ENCODE data around the gene C1orf116.

Gene C1orf116

GRCh38 chr1:207032528-207033017 is at the start of gene C1orf116:
TSS of gene C1orf116 (minus strand) at chr1:207032756. CDS start at chr1:207027598, 5,158 bp downstream.
- peak within 1 kb of the TSS; percentile 28; the same call in 1 of the 2 replicates for H3K9ac ChIP-seq (ENCODE audit: low read depth, low read length)
- H3K4me1 ChIP-seq (ENCODE audit: insufficient read depth, low read length): peaks cover 25% of the 10 kb centered on the region
- H3K9me3 ChIP-seq (ENCODE audit: control insufficient read depth, insufficient read depth, low read length): no peaks in the 10 kb centered on the region
- no peaks in the 10 kb centered on the region for H3K36me3 ChIP-seq (ENCODE audit: insufficient read depth, low read length)

- Histone ChIP-seq H3K9ac (ENCODE audit: low read depth, low read length) (no peak overlapping the region), H3K4me1 (ENCODE audit: insufficient read depth, low read length) (peaks cover 9% of the 10 kb centered on the region), H3K36me3 (ENCODE audit: insufficient read depth, low read length) (no peaks in the 10 kb centered on the region), H3K9me3 (ENCODE audit: control insufficient read depth, insufficient read depth, low read length) (no peaks in the 10 kb centered on the region)
Measured at GRCh38 chr1:207081806-207082205, 49.2 kb upstream of the C1orf116 start.

DNA sequence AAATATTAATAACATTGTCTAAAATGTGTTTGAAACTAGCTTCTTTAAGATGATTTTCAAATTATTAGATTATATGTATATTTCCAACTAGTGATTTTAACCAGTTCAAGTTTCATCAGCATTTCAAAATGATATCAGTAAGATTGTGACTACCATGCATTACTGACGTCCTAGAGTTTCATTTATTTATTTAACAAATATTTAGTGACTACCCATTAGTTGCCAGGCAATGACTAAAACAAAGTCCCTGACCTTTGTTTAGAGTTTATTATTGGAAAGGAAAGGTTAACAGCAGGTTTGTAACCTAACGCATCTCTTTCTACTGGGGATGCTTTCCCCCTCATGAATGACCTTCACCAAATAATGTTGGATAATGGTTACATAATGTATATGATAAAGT is 48.5 kb upstream of the C1orf116 start:
- Histone ChIP-seq H3K36me3 (ENCODE audit: insufficient read depth, low read length) (no peaks in the 10 kb centered on the region; the same call in 1 of the 2 replicates), H3K4me1 (ENCODE audit: insufficient read depth, low read length) (peaks cover 9% of the 10 kb centered on the region), H3K9me3 (ENCODE audit: control insufficient read depth, insufficient read depth, low read length) (no peaks in the 10 kb centered on the region), H3K9ac (ENCODE audit: low read depth, low read length) (no peak overlapping the region)

GRCh38 chr1:207079706-207080241 is 47.2 kb upstream of the C1orf116 start:
- Histone ChIP-seq H3K9ac (ENCODE audit: low read depth, low read length) (no peak overlapping the region), H3K36me3 (ENCODE audit: insufficient read depth, low read length) (no peaks in the 10 kb centered on the region; the same call in 1 of the 2 replicates), H3K4me1 (ENCODE audit: insufficient read depth, low read length) (peaks cover 9% of the 10 kb centered on the region), H3K9me3 (ENCODE audit: control insufficient read depth, insufficient read depth, low read length) (no peaks in the 10 kb centered on the region)

DNA sequence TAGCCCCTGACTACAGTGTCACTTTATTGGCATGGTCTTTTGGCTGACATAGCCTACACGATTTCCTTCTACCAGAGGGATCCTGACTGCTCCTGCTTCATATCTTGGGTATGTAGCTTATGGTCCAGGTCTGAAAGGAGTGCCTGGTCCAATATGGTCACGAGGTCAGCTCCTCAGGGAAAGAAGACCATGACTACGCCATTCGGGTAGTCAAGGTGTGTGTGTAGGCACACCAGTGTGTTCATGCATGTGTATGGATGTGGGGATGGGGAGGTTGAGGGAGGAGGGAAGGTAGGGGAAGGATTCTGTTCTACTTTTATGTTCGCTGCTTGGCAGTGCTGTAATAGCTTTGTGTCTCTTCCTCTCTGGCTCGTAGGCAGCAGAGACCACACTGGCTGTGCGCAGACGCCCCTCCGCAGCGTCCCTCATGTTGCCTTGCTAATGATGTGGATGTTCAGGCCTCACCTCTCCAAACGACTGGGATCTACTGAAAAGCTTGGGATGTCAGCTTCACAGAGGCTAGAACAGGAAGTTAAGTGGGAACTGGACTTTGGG is 46.1 kb upstream of the C1orf116 start:
- H3K9ac ChIP-seq (ENCODE audit: low read depth, low read length): no peak overlapping the region
- H3K36me3 ChIP-seq (ENCODE audit: insufficient read depth, low read length): no peaks in the 10 kb centered on the region; the same call in 1 of the 2 replicates
- H3K9me3 ChIP-seq (ENCODE audit: control insufficient read depth, insufficient read depth, low read length): no peaks in the 10 kb centered on the region
- H3K4me1 ChIP-seq (ENCODE audit: insufficient read depth, low read length): 0 out of 2 replicates have a peak, but pooled peaks cover 6% of the 10 kb centered on the region

GRCh38 chr1:207077470-207078377 is 45.2 kb upstream of the C1orf116 start:
- H3K9ac ChIP-seq (ENCODE audit: low read depth, low read length): no peak overlapping the region
- no peaks in the 10 kb centered on the region for H3K9me3 ChIP-seq (ENCODE audit: control insufficient read depth, insufficient read depth, low read length)
- H3K4me1 ChIP-seq (ENCODE audit: insufficient read depth, low read length): 0 out of 2 replicates have a peak, but pooled peaks cover 6% of the 10 kb centered on the region
- H3K36me3 ChIP-seq (ENCODE audit: insufficient read depth, low read length): peaks cover 1% of the 10 kb centered on the region

DNA sequence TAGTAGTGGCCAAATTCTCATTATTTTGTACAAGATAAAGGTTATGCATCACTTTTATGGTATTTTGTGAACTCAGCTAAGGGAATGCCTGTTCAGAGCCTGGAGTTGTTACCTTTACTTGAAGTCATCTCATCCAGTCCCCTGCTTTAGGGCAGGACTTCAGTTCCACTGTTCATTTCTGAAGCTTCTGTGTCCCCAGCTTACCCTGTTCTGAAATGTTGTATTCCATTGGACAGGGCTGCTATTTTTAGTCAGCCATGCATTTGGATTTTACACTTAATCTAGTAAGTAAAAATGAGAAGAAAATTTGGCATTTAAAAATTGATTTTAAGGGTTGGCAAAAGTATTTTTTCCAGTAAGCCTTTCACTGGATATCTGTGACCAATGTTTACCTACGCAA is 44.5 kb upstream of the C1orf116 start:
- Histone ChIP-seq H3K36me3 (ENCODE audit: insufficient read depth, low read length) (peaks cover 3% of the 10 kb centered on the region), H3K9me3 (ENCODE audit: control insufficient read depth, insufficient read depth, low read length) (no peaks in the 10 kb centered on the region), H3K9ac (ENCODE audit: low read depth, low read length) (no peak overlapping the region), H3K4me1 (ENCODE audit: insufficient read depth, low read length) (0 out of 2 replicates have a peak, but pooled peaks cover 6% of the 10 kb centered on the region)

GRCh38 chr1:207076181-207076955 is 43.8 kb upstream of the C1orf116 start:
- peaks cover 3% of the 10 kb centered on the region for H3K36me3 ChIP-seq (ENCODE audit: insufficient read depth, low read length)
- H3K9me3 ChIP-seq (ENCODE audit: control insufficient read depth, insufficient read depth, low read length): no peaks in the 10 kb centered on the region
- H3K9ac ChIP-seq (ENCODE audit: low read depth, low read length): no peak overlapping the region
- 0 out of 2 replicates have a peak, but pooled peaks cover 6% of the 10 kb centered on the region for H3K4me1 ChIP-seq (ENCODE audit: insufficient read depth, low read length)

DNA sequence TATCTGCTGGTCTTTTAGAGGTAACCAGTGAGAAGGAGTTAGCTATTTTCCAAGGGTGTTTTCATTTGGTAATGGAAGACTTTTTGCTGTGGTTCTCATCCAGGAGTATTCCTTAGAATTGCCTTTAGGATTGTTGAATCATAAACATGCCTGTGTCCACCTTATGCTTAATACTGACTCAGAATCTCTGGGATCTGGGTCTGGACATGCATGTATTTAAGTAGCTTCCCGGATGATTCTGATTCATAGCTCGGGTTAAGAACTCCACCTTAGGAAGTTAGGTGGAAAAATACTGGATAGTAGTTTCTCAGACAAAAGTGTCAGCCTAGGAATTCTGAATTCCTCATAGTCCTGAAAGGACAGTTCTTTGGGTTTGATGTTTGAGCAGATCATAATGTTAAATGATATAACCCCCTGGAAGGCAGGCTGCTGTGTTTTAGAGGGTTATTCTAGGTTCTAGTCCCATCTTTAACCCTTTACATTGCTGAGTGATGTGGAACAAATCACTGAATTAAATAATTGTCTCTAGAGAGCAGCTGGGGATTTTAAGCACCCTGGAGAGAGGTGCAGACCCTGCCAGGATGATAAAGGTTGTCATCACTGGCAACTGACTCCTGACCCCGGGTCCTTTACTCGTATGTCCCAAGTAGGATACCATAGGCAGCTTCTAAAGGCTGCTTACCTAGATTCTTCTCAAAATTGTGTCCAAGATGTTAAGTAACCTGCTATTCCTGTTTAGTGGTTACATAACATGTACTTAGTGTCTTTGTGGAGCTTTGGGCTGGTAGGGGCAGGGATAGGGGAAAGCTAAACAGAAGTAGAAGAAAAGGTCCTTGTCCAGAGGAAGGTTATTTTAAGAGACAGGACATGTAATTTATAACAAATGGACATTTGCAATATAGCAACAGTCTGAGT is 41.6 kb upstream of the C1orf116 start:
- peaks cover 3% of the 10 kb centered on the region for H3K36me3 ChIP-seq (ENCODE audit: insufficient read depth, low read length)
- H3K9me3 ChIP-seq (ENCODE audit: control insufficient read depth, insufficient read depth, low read length): no peaks in the 10 kb centered on the region
- H3K4me1 ChIP-seq (ENCODE audit: insufficient read depth, low read length): 0 out of 2 replicates have a peak, but pooled peaks cover 6% of the 10 kb centered on the region
- H3K9ac ChIP-seq (ENCODE audit: low read depth, low read length): no peak overlapping the region

DNA sequence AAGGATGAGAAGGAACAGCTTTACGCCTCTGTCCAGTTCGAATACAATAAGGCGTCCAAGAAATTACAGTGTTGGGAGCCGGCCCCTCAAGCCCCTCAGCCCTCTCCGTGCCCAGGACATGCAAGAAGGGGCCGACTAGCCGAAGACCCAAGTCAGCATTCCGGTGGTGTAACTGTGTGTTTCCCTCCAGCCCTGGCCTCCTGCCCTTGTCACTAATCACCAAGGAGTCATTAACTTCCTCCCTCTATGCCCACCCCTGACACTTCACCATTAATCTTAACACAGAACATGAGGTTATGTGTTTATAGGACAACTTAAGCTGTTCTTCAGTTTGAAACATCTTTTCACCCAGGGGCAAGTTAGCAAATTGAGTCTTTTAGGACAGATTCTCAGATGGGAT is 39.7 kb upstream of the C1orf116 start:
- Histone ChIP-seq H3K4me1 (ENCODE audit: insufficient read depth, low read length) (no peaks in the 10 kb centered on the region), H3K36me3 (ENCODE audit: insufficient read depth, low read length) (peaks cover 5% of the 10 kb centered on the region), H3K9me3 (ENCODE audit: control insufficient read depth, insufficient read depth, low read length) (no peaks in the 10 kb centered on the region), H3K9ac (ENCODE audit: low read depth, low read length) (no peak overlapping the region)

- Histone ChIP-seq H3K9me3 (ENCODE audit: control insufficient read depth, insufficient read depth, low read length) (no peaks in the 10 kb centered on the region), H3K9ac (ENCODE audit: low read depth, low read length) (no peak overlapping the region), H3K4me1 (ENCODE audit: insufficient read depth, low read length) (no peaks in the 10 kb centered on the region), H3K36me3 (ENCODE audit: insufficient read depth, low read length) (peaks cover 5% of the 10 kb centered on the region)
Measured at GRCh38 chr1:207071426-207071825, 38.9 kb upstream of the C1orf116 start.

DNA sequence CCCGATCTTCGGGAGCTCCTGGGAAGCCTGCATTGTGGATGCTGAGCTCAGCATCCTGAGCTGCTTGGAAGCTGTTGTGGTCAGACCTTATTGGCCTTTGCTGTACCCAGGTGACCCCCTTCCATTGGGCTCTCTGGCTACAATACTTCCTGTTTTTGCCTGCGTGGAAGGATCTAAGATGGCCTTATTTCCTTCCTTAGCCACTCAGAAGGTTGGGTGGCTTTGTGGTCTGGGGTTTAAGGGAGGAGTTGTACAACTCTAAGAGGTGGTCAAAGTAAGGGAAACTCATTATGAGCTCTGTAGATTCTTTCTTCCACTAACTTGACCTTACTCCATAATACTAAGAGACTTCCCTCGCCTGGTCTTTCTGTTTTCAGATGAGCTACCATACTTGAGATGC is 38.3 kb upstream of the C1orf116 start:
- Histone ChIP-seq H3K36me3 (ENCODE audit: insufficient read depth, low read length) (peaks cover 8% of the 10 kb centered on the region), H3K9me3 (ENCODE audit: control insufficient read depth, insufficient read depth, low read length) (no peaks in the 10 kb centered on the region), H3K4me1 (ENCODE audit: insufficient read depth, low read length) (no peaks in the 10 kb centered on the region), H3K9ac (ENCODE audit: low read depth, low read length) (no peak overlapping the region)

GRCh38 chr1:207069858-207070506 is 37.4 kb upstream of the C1orf116 start:
- Histone ChIP-seq H3K36me3 (ENCODE audit: insufficient read depth, low read length) (peaks cover 9% of the 10 kb centered on the region), H3K9ac (ENCODE audit: low read depth, low read length) (no peak overlapping the region), H3K9me3 (ENCODE audit: control insufficient read depth, insufficient read depth, low read length) (no peaks in the 10 kb centered on the region), H3K4me1 (ENCODE audit: insufficient read depth, low read length) (no peaks in the 10 kb centered on the region)
